ENCODE data around the gene MLLT3. TPM values are rescaled to one million over a fixed set of nuclear protein-coding genes. Genes with fewer than 3 reads are reported as not detected.

The MLLT3 gene
- total RNA-seq, 2 donors from 2014 or later = 5.6 to 5.7 TPM

DNA sequence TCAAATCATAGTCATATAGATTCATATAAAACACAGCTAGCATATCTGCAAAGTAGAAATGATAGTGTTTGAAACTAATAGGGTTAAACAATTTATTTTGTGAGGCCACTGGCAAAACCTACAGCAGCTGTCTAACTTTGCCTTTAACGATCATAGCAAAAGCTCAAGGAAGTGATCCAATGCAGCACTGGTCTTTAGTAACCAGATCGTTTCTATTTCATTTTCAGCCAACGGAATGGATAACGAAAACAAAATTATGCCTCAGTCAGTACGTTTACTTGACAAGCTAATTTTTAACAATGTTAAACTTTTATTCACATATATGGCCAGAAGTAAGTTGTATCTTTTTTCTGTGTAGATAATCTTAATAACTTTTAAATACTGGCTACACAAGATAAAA is 17.7 kb downstream of the MLLT3 start:
- no peak for DNase-seq
- Histone ChIP-seq H3K4me1 (peaks cover 19% of the 10 kb centered on the region), H3K27ac (no peak overlapping the region), H3K36me3 (replicated peaks in 1 of 2; ENCODE audit: insufficient read depth in 1 of 2, low read depth in 2 of 2) (no peaks in the 10 kb centered on the region), H3K27me3 (no peaks in the 10 kb centered on the region), H3K4me3 (no peak overlapping the region), H3K9me3 (no peaks in the 10 kb centered on the region)
- WGBS, 2 donors = 24 to 33% methylated on average over 5 of the region's 5 CpGs
- TF ChIP-seq POLR2A (IDR thresholded peaks at IDR 0.05) = no peak
- TF ChIP-seq, protein P1, sequence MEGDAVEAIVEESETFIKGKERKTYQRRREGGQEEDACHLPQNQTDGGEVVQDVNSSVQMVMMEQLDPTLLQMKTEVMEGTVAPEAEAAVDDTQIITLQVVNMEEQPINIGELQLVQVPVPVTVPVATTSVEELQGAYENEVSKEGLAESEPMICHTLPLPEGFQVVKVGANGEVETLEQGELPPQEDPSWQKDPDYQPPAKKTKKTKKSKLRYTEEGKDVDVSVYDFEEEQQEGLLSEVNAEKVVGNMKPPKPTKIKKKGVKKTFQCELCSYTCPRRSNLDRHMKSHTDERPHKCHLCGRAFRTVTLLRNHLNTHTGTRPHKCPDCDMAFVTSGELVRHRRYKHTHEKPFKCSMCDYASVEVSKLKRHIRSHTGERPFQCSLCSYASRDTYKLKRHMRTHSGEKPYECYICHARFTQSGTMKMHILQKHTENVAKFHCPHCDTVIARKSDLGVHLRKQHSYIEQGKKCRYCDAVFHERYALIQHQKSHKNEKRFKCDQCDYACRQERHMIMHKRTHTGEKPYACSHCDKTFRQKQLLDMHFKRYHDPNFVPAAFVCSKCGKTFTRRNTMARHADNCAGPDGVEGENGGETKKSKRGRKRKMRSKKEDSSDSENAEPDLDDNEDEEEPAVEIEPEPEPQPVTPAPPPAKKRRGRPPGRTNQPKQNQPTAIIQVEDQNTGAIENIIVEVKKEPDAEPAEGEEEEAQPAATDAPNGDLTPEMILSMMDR (IDR thresholded peaks at IDR 0.05) = no peak
- ATAC-seq = no peak
- intact Hi-C loops (cut with DNase I) = no loop called here

DNA sequence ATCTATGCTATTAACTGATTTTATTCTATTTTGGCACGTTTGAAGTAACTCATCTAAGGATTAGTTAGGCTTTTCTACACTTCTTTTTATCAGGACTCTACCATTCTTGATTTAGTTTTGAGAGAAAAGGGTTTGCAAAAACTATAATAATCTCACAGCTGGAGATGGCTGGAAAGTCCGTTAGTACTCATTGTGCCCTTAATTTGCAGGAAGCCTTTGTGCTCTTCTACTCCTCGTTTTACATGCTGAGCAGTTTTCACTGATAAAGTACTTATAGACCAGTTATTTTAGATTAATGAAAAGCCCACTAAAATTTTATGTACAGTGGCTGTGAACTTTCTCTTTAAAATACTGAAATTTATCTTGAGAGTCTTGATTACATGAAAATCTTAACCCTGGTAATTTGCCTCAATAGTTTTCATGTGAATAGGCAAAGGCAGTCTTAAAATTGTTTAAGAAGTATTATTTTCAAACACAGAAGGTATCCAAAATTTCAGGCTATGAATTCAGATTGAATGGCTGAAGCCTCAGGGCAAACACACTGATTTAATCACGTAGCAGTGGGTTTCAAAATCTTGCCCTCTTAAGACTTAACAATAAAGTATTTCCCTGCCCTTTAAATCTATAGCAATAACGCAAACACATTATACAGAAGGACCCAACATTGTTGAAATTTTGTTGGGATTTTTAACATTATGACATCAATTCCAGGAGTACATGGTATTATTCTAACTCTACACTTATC is 18.6 kb downstream of the MLLT3 start:
- H3K27me3 ChIP-seq = no peaks in the 10 kb centered on the region
- H3K9me3 ChIP-seq = no peaks in the 10 kb centered on the region
- H3K4me1 ChIP-seq = peaks cover 19% of the 10 kb centered on the region
- intact Hi-C loops (cut with DNase I) = no loop called here
- H3K4me3 ChIP-seq = no peak overlapping the region
- no peak overlapping the region for H3K27ac ChIP-seq
- DNase-seq (no peak), ATAC-seq (no peak)
- TF ChIP-seq, protein P1 (IDR thresholded peaks at IDR 0.05) = no peak
- TF ChIP-seq POLR2A (IDR thresholded peaks at IDR 0.05) = no peak
- no peaks in the 10 kb centered on the region for H3K36me3 ChIP-seq (replicated peaks in 1 of 2; ENCODE audit: insufficient read depth in 1 of 2, low read depth in 2 of 2)
- 70 to 79% methylated on average over 5 of the region's 5 CpGs for WGBS, 2 donors

DNA sequence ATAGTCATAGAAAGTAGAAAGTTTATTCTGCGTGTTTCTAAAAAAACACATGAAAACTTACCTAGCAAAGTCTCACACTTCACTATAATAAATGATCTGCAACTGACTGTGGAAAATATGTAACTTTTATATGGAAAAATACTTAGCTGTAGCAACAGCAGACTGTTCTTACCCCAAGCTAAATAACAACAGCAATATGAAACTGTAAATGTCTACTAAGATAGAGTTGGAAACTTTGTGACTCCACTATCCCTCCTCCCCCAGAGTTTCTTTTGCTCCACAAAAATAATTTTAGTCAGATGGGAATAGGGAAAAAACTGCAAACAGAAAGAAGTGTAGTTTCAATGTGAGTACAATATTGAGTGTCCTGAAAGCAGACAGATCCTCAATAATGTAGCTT is 21.0 kb downstream of the MLLT3 start:
- H3K9me3 ChIP-seq = no peaks in the 10 kb centered on the region
- no peak for TF ChIP-seq POLR2A (IDR thresholded peaks at IDR 0.05)
- TF ChIP-seq, protein P1 (IDR thresholded peaks at IDR 0.05) = no peak
- H3K4me3 ChIP-seq = no peak overlapping the region
- no peak overlapping the region for H3K27ac ChIP-seq
- H3K36me3 ChIP-seq (replicated peaks in 1 of 2; ENCODE audit: insufficient read depth in 1 of 2, low read depth in 2 of 2) = no peaks in the 10 kb centered on the region
- intact Hi-C loops (cut with DNase I) = no loop called here
- H3K27me3 ChIP-seq = no peaks in the 10 kb centered on the region
- peaks cover 12% of the 10 kb centered on the region for H3K4me1 ChIP-seq
- DNase-seq (no peak), ATAC-seq (no peak)
- WGBS, 2 donors = 86 to 93% methylated on average over 1 of the region's 1 CpG

DNA sequence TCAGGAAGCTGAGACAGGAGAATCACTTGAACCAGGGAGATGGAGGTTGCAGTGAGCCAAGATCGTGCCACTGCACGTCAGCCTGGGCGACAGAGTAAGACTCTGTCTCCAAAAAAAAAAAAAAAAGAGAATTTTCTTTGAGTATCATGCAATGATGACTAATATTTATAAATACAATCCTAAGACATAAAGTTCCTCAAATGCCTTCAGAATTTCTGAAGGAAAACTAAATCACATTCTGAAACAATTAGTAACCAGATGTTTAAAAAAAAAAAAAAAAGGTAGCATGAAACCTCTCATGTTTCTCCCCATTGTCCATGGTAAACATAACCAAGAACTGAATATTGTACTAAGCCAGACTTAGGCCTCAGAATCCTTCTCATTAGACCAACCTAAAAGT is 23.1 kb downstream of the MLLT3 start:
- WGBS, 2 donors = 96 to 98% methylated on average over 3 of the region's 3 CpGs
- Histone ChIP-seq H3K27ac (no peak overlapping the region), H3K36me3 (replicated peaks in 1 of 2; ENCODE audit: insufficient read depth in 1 of 2, low read depth in 2 of 2) (no peaks in the 10 kb centered on the region), H3K9me3 (no peaks in the 10 kb centered on the region), H3K4me1 (peaks cover 9% of the 10 kb centered on the region), H3K27me3 (no peaks in the 10 kb centered on the region), H3K4me3 (no peak overlapping the region)
- DNase-seq (no peak), ATAC-seq (no peak)
- intact Hi-C loops (cut with DNase I) = no loop called here
- TF ChIP-seq, protein P1 (IDR thresholded peaks at IDR 0.05) = no peak
- TF ChIP-seq POLR2A (IDR thresholded peaks at IDR 0.05) = no peak

DNA sequence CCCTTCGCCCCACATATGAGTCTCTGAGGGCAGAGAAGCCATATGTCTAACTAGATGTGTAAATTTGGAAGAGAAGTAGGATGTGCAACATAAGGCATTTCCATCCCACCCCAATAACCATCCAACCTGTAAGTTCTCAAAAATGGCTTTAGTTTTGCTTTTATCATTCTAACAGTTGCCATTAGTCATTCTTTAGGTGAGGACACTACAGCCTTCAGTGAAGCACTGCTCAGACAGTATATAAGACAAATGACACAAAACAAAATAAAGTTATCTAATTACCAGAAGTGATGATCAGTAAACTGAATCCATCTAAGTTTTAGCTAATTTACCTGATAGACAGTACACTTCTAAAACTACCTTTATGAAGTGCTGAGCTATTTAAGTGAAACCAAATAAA is 23.9 kb downstream of the MLLT3 start:
- peaks cover 9% of the 10 kb centered on the region for H3K4me1 ChIP-seq
- no peak for ATAC-seq
- no peak overlapping the region for H3K27ac ChIP-seq
- intact Hi-C loops (cut with DNase I) = no loop called here
- no peaks in the 10 kb centered on the region for H3K27me3 ChIP-seq
- 90 to 97% methylated on average over 1 of the region's 1 CpG for whole genome bisulfite sequencing, 2 donors
- H3K4me3 ChIP-seq = no peak overlapping the region
- H3K9me3 ChIP-seq = no peaks in the 10 kb centered on the region
- TF ChIP-seq, protein P1 (IDR thresholded peaks at IDR 0.05) = no peak
- no peak for TF ChIP-seq POLR2A (IDR thresholded peaks at IDR 0.05)
- H3K36me3 ChIP-seq (replicated peaks in 1 of 2; ENCODE audit: insufficient read depth in 1 of 2, low read depth in 2 of 2) = no peaks in the 10 kb centered on the region
- DNase-seq = no peak

All from body of pancreas (tissue), 4 donors.